ENCODE results near the gene TMEM174.
"Not testable (repeated sequence)": the region's sequence is repeated elsewhere in the genome, so short reads cannot be mapped to it uniquely, and the experiment has no call there.

TMEM174 gene

GRCh38 chr5:73214306-73214705, 41.3 kb downstream of the TMEM174 start:
- no peaks in the 10 kb centered on the region for H3K36me3 Mint-ChIP-seq (ENCODE audit: low read depth)
- DNase-seq (ENCODE audit: low spot score) = no peak
- no peak overlapping the region for H3K4me3 Mint-ChIP-seq
- no peak overlapping the region for H3K27ac Mint-ChIP-seq
- H3K9me3 Mint-ChIP-seq = peaks cover 11% of the 10 kb centered on the region
- no peaks in the 10 kb centered on the region for H3K4me1 Mint-ChIP-seq (ENCODE audit: low read depth)
- peaks cover 70% of the 10 kb centered on the region for H3K27me3 Mint-ChIP-seq (ENCODE audit: low read depth)

- H3K4me3 Mint-ChIP-seq = no peak overlapping the region
- H3K4me1 Mint-ChIP-seq (ENCODE audit: low read depth) = no peaks in the 10 kb centered on the region
- no peak for DNase-seq (ENCODE audit: low spot score)
- peaks cover 5% of the 10 kb centered on the region for H3K9me3 Mint-ChIP-seq
- H3K27me3 Mint-ChIP-seq (ENCODE audit: low read depth) = peaks cover 66% of the 10 kb centered on the region
- H3K36me3 Mint-ChIP-seq (ENCODE audit: low read depth) = no peaks in the 10 kb centered on the region
- H3K27ac Mint-ChIP-seq = no peak overlapping the region
Observed at GRCh38 chr5:73214996-73215395, 42.0 kb downstream of the TMEM174 start.

- no peaks in the 10 kb centered on the region for H3K4me1 Mint-ChIP-seq (ENCODE audit: low read depth)
- H3K27me3 Mint-ChIP-seq (ENCODE audit: low read depth) = peaks cover 65% of the 10 kb centered on the region
- no peaks in the 10 kb centered on the region for H3K36me3 Mint-ChIP-seq (ENCODE audit: low read depth)
- no peak for DNase-seq (ENCODE audit: low spot score)
- H3K27ac Mint-ChIP-seq = no peak overlapping the region
- peaks cover 5% of the 10 kb centered on the region for H3K9me3 Mint-ChIP-seq
- H3K4me3 Mint-ChIP-seq = no peak overlapping the region
Observed at GRCh38 chr5:73215531-73215890, 42.5 kb downstream of the TMEM174 start.

GRCh38 chr5:73215891-73216610, 43.1 kb downstream of the TMEM174 start:
- Mint-ChIP-seq H3K4me1 (ENCODE audit: low read depth) (no peaks in the 10 kb centered on the region), H3K36me3 (ENCODE audit: low read depth) (no peaks in the 10 kb centered on the region), H3K27ac (no peak overlapping the region), H3K4me3 (no peak overlapping the region), H3K9me3 (peaks cover under 1% of the 10 kb centered on the region), H3K27me3 (ENCODE audit: low read depth) (peaks cover 65% of the 10 kb centered on the region)
- peak; percentile 33 for DNase-seq (ENCODE audit: low spot score)

- Mint-ChIP-seq H3K27me3 (ENCODE audit: low read depth) (peaks cover 68% of the 10 kb centered on the region), H3K4me3 (no peak overlapping the region), H3K9me3 (no peaks in the 10 kb centered on the region), H3K27ac (no peak overlapping the region), H3K4me1 (ENCODE audit: low read depth) (no peaks in the 10 kb centered on the region), H3K36me3 (ENCODE audit: low read depth) (no peaks in the 10 kb centered on the region)
- no peak for DNase-seq (ENCODE audit: low spot score)
Observed at GRCh38 chr5:73218552-73219171, 45.7 kb downstream of the TMEM174 start.

GRCh38 chr5:73219336-73219735, 46.3 kb downstream of the TMEM174 start:
- H3K4me3 Mint-ChIP-seq; H3K36me3 Mint-ChIP-seq (ENCODE audit: low read depth); H3K4me1 Mint-ChIP-seq (ENCODE audit: low read depth); H3K27ac Mint-ChIP-seq; DNase-seq (ENCODE audit: low spot score); H3K9me3 Mint-ChIP-seq: not testable (repeated sequence)
- peaks cover 67% of the 10 kb centered on the region for H3K27me3 Mint-ChIP-seq (ENCODE audit: low read depth)

- Mint-ChIP-seq H3K4me1 (ENCODE audit: low read depth) (no peaks in the 10 kb centered on the region), H3K4me3 (no peak overlapping the region), H3K9me3 (no peaks in the 10 kb centered on the region), H3K27ac (no peak overlapping the region), H3K27me3 (ENCODE audit: low read depth) (peaks cover 60% of the 10 kb centered on the region), H3K36me3 (ENCODE audit: low read depth) (no peaks in the 10 kb centered on the region)
- DNase-seq (ENCODE audit: low spot score) = no peak
Observed at GRCh38 chr5:73221161-73221560, 48.2 kb downstream of the TMEM174 start.

- peaks cover 60% of the 10 kb centered on the region for H3K27me3 Mint-ChIP-seq (ENCODE audit: low read depth)
- H3K9me3 Mint-ChIP-seq = no peaks in the 10 kb centered on the region
- no peak overlapping the region for H3K4me3 Mint-ChIP-seq
- H3K4me1 Mint-ChIP-seq (ENCODE audit: low read depth) = no peaks in the 10 kb centered on the region
- no peaks in the 10 kb centered on the region for H3K36me3 Mint-ChIP-seq (ENCODE audit: low read depth)
- DNase-seq (ENCODE audit: low spot score) = no peak
- no peak overlapping the region for H3K27ac Mint-ChIP-seq
Observed at GRCh38 chr5:73221726-73222125, 48.7 kb downstream of the TMEM174 start.

GRCh38 chr5:73222173-73222572, 49.2 kb downstream of the TMEM174 start:
- H3K9me3 Mint-ChIP-seq = no peaks in the 10 kb centered on the region
- no peak overlapping the region for H3K4me3 Mint-ChIP-seq
- peaks cover 59% of the 10 kb centered on the region for H3K27me3 Mint-ChIP-seq (ENCODE audit: low read depth)
- H3K4me1 Mint-ChIP-seq (ENCODE audit: low read depth) = no peaks in the 10 kb centered on the region
- no peak for DNase-seq (ENCODE audit: low spot score)
- no peaks in the 10 kb centered on the region for H3K36me3 Mint-ChIP-seq (ENCODE audit: low read depth)
- no peak overlapping the region for H3K27ac Mint-ChIP-seq

Measured in T-helper 2 cell treated with Interferon-gamma antibody and Interleukin-4, amounts not matched to agents 5 μg/mL and 100 μg/mL, for 36 hours (primary cell).